ENCODE data around the gene LRRC8E. TPM values are rescaled to one million over a fixed set of nuclear protein-coding genes. Genes with fewer than 3 reads are reported as not detected.

The LRRC8E gene
- total RNA-seq, 1 experiment from 2014 or later, result 10.3 TPM

- H3K9me3 Mint-ChIP-seq (ENCODE audit: unreplicated experiment), result no peaks in the 10 kb centered on the region
- ChIA-PET POLR2A (interaction anchor here (0.7 to 1.8 kb wide), 4 partner anchors 13 to 47 kb away, joined by 3 to 7 read pairs (median 4); partner anchors contain the start of gene MAP2K7), CTCF (interaction anchor here (0.5 to 1.3 kb wide), 2 partner anchors 13 to 761 kb away, joined by 4 to 6 read pairs; no protein-coding TSS in a partner anchor)
- H3K4me3 Mint-ChIP-seq (ENCODE audit: unreplicated experiment), result no peak overlapping the region
- H3K27ac Mint-ChIP-seq (ENCODE audit: low read depth, unreplicated experiment), result no peak overlapping the region
- intact Hi-C loops (cut with micrococcal nuclease), result no loop called here
- peaks cover 10% of the 10 kb centered on the region for H3K4me1 Mint-ChIP-seq (ENCODE audit: insufficient read depth, unreplicated experiment)
- DNase-seq (ENCODE audit: unreplicated experiment), result no peak
- TF ChIP-seq, protein P1, sequence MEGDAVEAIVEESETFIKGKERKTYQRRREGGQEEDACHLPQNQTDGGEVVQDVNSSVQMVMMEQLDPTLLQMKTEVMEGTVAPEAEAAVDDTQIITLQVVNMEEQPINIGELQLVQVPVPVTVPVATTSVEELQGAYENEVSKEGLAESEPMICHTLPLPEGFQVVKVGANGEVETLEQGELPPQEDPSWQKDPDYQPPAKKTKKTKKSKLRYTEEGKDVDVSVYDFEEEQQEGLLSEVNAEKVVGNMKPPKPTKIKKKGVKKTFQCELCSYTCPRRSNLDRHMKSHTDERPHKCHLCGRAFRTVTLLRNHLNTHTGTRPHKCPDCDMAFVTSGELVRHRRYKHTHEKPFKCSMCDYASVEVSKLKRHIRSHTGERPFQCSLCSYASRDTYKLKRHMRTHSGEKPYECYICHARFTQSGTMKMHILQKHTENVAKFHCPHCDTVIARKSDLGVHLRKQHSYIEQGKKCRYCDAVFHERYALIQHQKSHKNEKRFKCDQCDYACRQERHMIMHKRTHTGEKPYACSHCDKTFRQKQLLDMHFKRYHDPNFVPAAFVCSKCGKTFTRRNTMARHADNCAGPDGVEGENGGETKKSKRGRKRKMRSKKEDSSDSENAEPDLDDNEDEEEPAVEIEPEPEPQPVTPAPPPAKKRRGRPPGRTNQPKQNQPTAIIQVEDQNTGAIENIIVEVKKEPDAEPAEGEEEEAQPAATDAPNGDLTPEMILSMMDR (IDR thresholded peaks at IDR 0.05; ENCODE audit: unreplicated experiment), result no peak
- BruUV-seq (replicated peaks), result no TSS peak
- H3K36me3 Mint-ChIP-seq (ENCODE audit: insufficient read depth, unreplicated experiment), result no peaks in the 10 kb centered on the region
- no peaks in the 10 kb centered on the region for H3K27me3 Mint-ChIP-seq (ENCODE audit: insufficient read depth, unreplicated experiment)
These were observed 6.4 kb upstream of the LRRC8E start for GRCh38 chr19:7881910-7882309.

GRCh38 chr19:7883105-7883504 is 5.2 kb upstream of the LRRC8E start:
- ChIA-PET CTCF (interaction anchor here (0.7 kb wide), 1 partner anchor 278 kb away, joined by 4 read pairs; no protein-coding TSS in a partner anchor), POLR2A (interaction anchor here (0.6 to 0.9 kb wide), 4 partner anchors 8 to 279 kb away, joined by 3 to 4 read pairs (median 4); no protein-coding TSS in a partner anchor)
- no TSS peak for BruUV-seq (replicated peaks)
- TF ChIP-seq, protein P1 (IDR thresholded peaks at IDR 0.05; ENCODE audit: unreplicated experiment), result no peak
- Mint-ChIP-seq H3K4me3 (ENCODE audit: unreplicated experiment) (no peak overlapping the region), H3K27me3 (ENCODE audit: insufficient read depth, unreplicated experiment) (no peaks in the 10 kb centered on the region), H3K4me1 (ENCODE audit: insufficient read depth, unreplicated experiment) (peaks cover 6% of the 10 kb centered on the region), H3K9me3 (ENCODE audit: unreplicated experiment) (no peaks in the 10 kb centered on the region), H3K36me3 (ENCODE audit: insufficient read depth, unreplicated experiment) (no peaks in the 10 kb centered on the region), H3K27ac (ENCODE audit: low read depth, unreplicated experiment) (no peak overlapping the region)
- intact Hi-C loops (cut with micrococcal nuclease), result no loop called here
- no peak for DNase-seq (ENCODE audit: unreplicated experiment)

DNA sequence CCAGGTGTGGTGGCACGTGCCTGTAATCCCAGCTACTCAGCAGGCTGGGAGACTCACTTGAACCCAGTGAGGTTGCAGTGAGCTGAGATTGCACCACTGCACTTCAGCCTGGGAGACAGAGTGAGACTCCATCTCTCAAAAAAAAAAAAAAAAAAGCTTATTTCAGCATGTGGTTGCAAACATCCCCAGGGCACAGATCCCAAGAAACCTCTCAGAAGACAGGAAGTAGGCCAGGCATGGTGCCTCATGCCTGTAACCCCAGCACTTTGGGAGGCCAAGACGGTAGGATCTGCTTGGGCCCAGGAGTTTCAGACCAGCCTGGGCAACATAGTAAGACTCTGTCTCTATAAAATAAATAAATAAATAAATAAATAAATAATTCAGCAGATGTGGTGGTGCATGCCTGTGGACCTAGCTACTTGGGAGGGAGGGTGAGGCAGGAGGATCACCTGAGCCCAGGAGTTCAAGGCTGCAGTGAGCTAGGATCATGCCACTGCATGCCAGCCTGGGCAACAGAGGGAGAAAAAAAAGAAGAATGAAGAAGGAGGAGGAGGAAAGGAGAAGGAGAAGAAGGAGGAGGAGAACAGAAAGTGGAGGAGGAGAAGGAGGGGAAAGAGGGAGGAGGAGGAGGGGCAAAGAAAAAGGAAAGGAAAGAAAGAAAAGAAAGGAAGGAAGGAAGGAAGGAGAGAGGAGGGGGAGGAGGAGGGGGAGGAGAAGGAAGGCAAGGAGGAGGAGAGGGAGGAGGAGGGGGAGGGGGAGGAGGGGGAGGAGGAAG is 4.3 kb upstream of the LRRC8E start:
- H3K27ac Mint-ChIP-seq (ENCODE audit: low read depth, unreplicated experiment), result no peak overlapping the region
- no TSS peak for BruUV-seq (replicated peaks)
- POLR2A ChIA-PET, result interaction anchor here (0.6 to 0.9 kb wide), 3 partner anchors 15 to 280 kb away, joined by 3 to 4 read pairs (median 3); no protein-coding TSS in a partner anchor
- H3K4me1 Mint-ChIP-seq (ENCODE audit: insufficient read depth, unreplicated experiment), result peaks cover 6% of the 10 kb centered on the region
- CTCF ChIA-PET, result interaction anchor here (0.7 kb wide), 1 partner anchor 279 kb away, joined by 4 read pairs; no protein-coding TSS in a partner anchor
- H3K36me3 Mint-ChIP-seq (ENCODE audit: insufficient read depth, unreplicated experiment), result no peaks in the 10 kb centered on the region
- no peaks in the 10 kb centered on the region for H3K27me3 Mint-ChIP-seq (ENCODE audit: insufficient read depth, unreplicated experiment)
- H3K4me3 Mint-ChIP-seq (ENCODE audit: unreplicated experiment), result no peak overlapping the region
- no peaks in the 10 kb centered on the region for H3K9me3 Mint-ChIP-seq (ENCODE audit: unreplicated experiment)
- intact Hi-C loops (cut with micrococcal nuclease), result no loop called here
- DNase-seq (ENCODE audit: unreplicated experiment), result peak; percentile 56
- TF ChIP-seq, protein P1 (IDR thresholded peaks at IDR 0.05; ENCODE audit: unreplicated experiment), result no peak

DNA sequence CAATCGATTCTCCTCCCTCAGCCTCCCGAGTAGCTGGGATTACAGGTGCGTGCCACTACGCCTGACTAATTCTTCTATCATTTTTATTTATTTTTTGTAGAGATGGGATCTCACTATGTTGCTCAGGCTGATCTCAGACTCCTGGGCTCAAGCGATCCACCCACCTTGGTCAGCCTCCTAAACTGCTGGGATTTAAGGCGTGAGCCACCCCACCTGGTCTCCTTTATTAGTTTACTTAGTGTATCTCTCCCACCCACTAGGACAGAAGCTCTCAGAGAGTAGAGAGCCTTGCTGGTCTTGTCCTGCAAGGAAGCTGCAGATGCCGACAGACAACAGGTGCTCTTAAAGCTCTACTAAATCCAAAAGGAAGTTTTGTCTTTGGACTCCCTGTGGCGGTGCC is 2.5 kb upstream of the LRRC8E start:
- no TSS peak for BruUV-seq (replicated peaks)
- Mint-ChIP-seq H3K4me3 (ENCODE audit: unreplicated experiment) (no peak overlapping the region), H3K27me3 (ENCODE audit: insufficient read depth, unreplicated experiment) (no peaks in the 10 kb centered on the region), H3K9me3 (ENCODE audit: unreplicated experiment) (no peaks in the 10 kb centered on the region), H3K4me1 (ENCODE audit: insufficient read depth, unreplicated experiment) (peaks cover 6% of the 10 kb centered on the region), H3K36me3 (ENCODE audit: insufficient read depth, unreplicated experiment) (no peaks in the 10 kb centered on the region), H3K27ac (ENCODE audit: low read depth, unreplicated experiment) (no peak overlapping the region)
- no peak for DNase-seq (ENCODE audit: unreplicated experiment)
- POLR2A ChIA-PET, result interaction anchor here (1.6 to 2.9 kb wide), 3 partner anchors 9 to 17 kb away, joined by 4 to 9 read pairs (median 4); no protein-coding TSS in a partner anchor
- CTCF ChIA-PET, result interaction anchor here (1.3 kb wide), 1 partner anchor 16 kb away, joined by 8 read pairs; no protein-coding TSS in a partner anchor
- TF ChIP-seq, protein P1 (IDR thresholded peaks at IDR 0.05; ENCODE audit: unreplicated experiment), result no peak
- intact Hi-C loops (cut with micrococcal nuclease), result no loop called here

Measured in MCF 10A (cell line).